ENCODE results near the gene RALA. TPM values are rescaled to one million over a fixed set of nuclear protein-coding genes. Genes with fewer than 3 reads are reported as not detected.

The RALA gene
- total RNA-seq, 2 experiments from 2014 or later = 24.5 to 27.5 TPM

GRCh38 chr7:39659356-39660013, 36.1 kb downstream of the RALA start:
- peaks cover 52% of the 10 kb centered on the region for H3K4me1 Mint-ChIP-seq (ENCODE audit: low read depth)
- no peaks in the 10 kb centered on the region for H3K27me3 Mint-ChIP-seq

GRCh38 chr7:39661960-39662359, 38.6 kb downstream of the RALA start:
- H3K27ac Mint-ChIP-seq = no peak overlapping the region
- Histone ChIP-seq H3K27ac (ENCODE audit: low read depth in 1 of 2, low read length in 2 of 2) (no peak overlapping the region), H3K36me3 (ENCODE audit: insufficient read depth, low read length) (peaks cover 3% of the 10 kb centered on the region), H3K4me1 (ENCODE audit: insufficient read depth, low read length) (no peaks in the 10 kb centered on the region), H3K4me3 (ENCODE audit: low read length) (no peak overlapping the region), H3K27me3 (ENCODE audit: control insufficient read depth in 1 of 2, insufficient read depth in 2 of 2, low read length in 2 of 2) (no peaks in the 10 kb centered on the region), H3K9me3 (ENCODE audit: control insufficient read depth in 1 of 2, insufficient read depth in 1 of 2, low read length in 2 of 2) (peaks cover 0 to 6% of the 10 kb centered on the region in 2 experiments)
- no peak for DNase-seq
- no peak overlapping the region for H3K4me3 Mint-ChIP-seq
- intact Hi-C loops (cut with DNase I, micrococcal nuclease) = no loop called here
- peaks cover 6% of the 10 kb centered on the region for H3K9me3 Mint-ChIP-seq
- TF ChIP-seq CTCF (IDR thresholded peaks at IDR 0.05) = no peak
- peaks cover 59% of the 10 kb centered on the region for H3K4me1 Mint-ChIP-seq (ENCODE audit: low read depth)
- H3K36me3 Mint-ChIP-seq (ENCODE audit: low read depth) = peaks cover 81% of the 10 kb centered on the region
- CTCF ChIA-PET = no interaction called here
- no peaks in the 10 kb centered on the region for H3K27me3 Mint-ChIP-seq
- POLR2A ChIA-PET = no interaction called here
- no peak for ATAC-seq (ENCODE audit: poor library complexity)

More at GRCh38 chr7:39659356-39660013, 36.1 kb downstream of the RALA start:
- CTCF ChIA-PET = interaction anchor here (1.5 kb wide), 1 partner anchor 79 kb away, joined by 3 read pairs; no protein-coding TSS in a partner anchor
- no peak for ATAC-seq (ENCODE audit: poor library complexity)
- no peaks in the 10 kb centered on the region for H3K27me3 ChIP-seq (ENCODE audit: control insufficient read depth in 1 of 2, insufficient read depth in 2 of 2, low read length in 2 of 2)
- H3K4me1 ChIP-seq (ENCODE audit: insufficient read depth, low read length) = no peaks in the 10 kb centered on the region
- Mint-ChIP-seq H3K27ac (no peak overlapping the region), H3K36me3 (ENCODE audit: low read depth) (peaks cover 87% of the 10 kb centered on the region), H3K4me3 (no peak overlapping the region), H3K9me3 (peaks cover 6% of the 10 kb centered on the region)
- intact Hi-C loops (cut with DNase I, micrococcal nuclease) = no loop called here
- no peak overlapping the region for H3K27ac ChIP-seq (ENCODE audit: low read depth in 1 of 2, low read length in 2 of 2)
- H3K36me3 ChIP-seq (ENCODE audit: insufficient read depth, low read length) = peaks cover 7% of the 10 kb centered on the region
- H3K4me3 ChIP-seq (ENCODE audit: low read length) = no peak overlapping the region
- peaks cover 0 to 11% of the 10 kb centered on the region in 2 experiments for H3K9me3 ChIP-seq (ENCODE audit: control insufficient read depth in 1 of 2, insufficient read depth in 1 of 2, low read length in 2 of 2)
- no peak for DNase-seq
- POLR2A ChIA-PET = no interaction called here
- no peak for TF ChIP-seq CTCF (IDR thresholded peaks at IDR 0.05)

- no peaks in the 10 kb centered on the region for H3K4me1 ChIP-seq (ENCODE audit: insufficient read depth, low read length)
- CTCF ChIA-PET = interaction anchor here (0.6 kb wide), 1 partner anchor 1129 kb away, joined by 3 read pairs; no protein-coding TSS in a partner anchor
- POLR2A ChIA-PET = interaction anchor here (1.0 to 1.2 kb wide), 2 partner anchors 8 to 70 kb away, joined by 3 to 4 read pairs; no protein-coding TSS in a partner anchor
- DNase-seq (no peak), ATAC-seq (ENCODE audit: poor library complexity) (no peak)
- Mint-ChIP-seq H3K9me3 (peaks cover 6% of the 10 kb centered on the region), H3K4me3 (no peak overlapping the region), H3K4me1 (ENCODE audit: low read depth) (peaks cover 60% of the 10 kb centered on the region), H3K36me3 (ENCODE audit: low read depth) (peaks cover 81% of the 10 kb centered on the region), H3K27me3 (no peaks in the 10 kb centered on the region), H3K27ac (no peak overlapping the region)
- no peak overlapping the region for H3K4me3 ChIP-seq (ENCODE audit: low read length)
- H3K27ac ChIP-seq (ENCODE audit: low read depth in 1 of 2, low read length in 2 of 2) = no peak overlapping the region
- intact Hi-C loops (cut with DNase I, micrococcal nuclease) = no loop called here
- no peak for TF ChIP-seq CTCF (IDR thresholded peaks at IDR 0.05)
- H3K27me3 ChIP-seq (ENCODE audit: control insufficient read depth in 1 of 2, insufficient read depth in 2 of 2, low read length in 2 of 2) = no peaks in the 10 kb centered on the region
- H3K9me3 ChIP-seq (ENCODE audit: control insufficient read depth in 1 of 2, insufficient read depth in 1 of 2, low read length in 2 of 2) = peaks cover 0 to 6% of the 10 kb centered on the region in 2 experiments
- H3K36me3 ChIP-seq (ENCODE audit: insufficient read depth, low read length) = peaks cover 3% of the 10 kb centered on the region
These were observed 39.9 kb downstream of the RALA start for GRCh38 chr7:39663263-39663662.
